NK-92 (cell line): Measurements from ENCODE around the gene WDR88.

ENCODE experiments used
- DNase-seq: peaks from one replicate; lab custom pipeline; 2025; ENCODE audit not compliant: unreplicated experiment; lab: John Stamatoyannopoulos, UW

Gene WDR88, protein sequence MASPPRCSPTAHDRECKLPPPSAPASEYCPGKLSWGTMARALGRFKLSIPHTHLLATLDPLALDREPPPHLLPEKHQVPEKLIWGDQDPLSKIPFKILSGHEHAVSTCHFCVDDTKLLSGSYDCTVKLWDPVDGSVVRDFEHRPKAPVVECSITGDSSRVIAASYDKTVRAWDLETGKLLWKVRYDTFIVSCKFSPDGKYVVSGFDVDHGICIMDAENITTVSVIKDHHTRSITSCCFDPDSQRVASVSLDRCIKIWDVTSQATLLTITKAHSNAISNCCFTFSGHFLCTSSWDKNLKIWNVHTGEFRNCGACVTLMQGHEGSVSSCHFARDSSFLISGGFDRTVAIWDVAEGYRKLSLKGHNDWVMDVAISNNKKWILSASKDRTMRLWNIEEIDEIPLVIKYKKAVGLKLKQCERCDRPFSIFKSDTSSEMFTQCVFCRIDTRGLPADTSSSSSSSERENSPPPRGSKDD

DNA sequence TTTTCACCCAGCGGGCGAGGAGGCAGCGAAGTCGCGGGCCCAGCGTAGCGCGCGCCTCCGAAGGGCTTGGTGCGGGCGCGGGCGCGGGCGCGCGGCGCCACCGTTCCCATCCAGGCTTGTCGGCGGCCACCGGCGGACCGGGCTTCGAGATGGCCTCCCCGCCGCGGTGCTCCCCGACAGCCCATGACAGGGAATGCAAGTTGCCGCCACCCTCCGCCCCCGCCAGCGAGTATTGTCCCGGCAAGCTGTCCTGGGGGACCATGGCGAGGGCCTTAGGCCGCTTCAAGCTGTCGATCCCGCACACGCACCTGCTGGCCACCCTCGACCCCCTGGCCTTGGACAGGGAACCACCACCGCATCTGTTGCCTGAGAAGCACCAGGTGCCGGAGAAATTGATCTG, at the start of gene WDR88:
Gene WDR88 (plus strand): TSS at position 94 of the 400 bp plus-strand sequence. CDS start 56 bp downstream, at position 150.
- no peak for DNase-seq

- DNase-seq = no peak
These were observed 46.3 kb upstream of the WDR88 start for GRCh38 chr19:33085570-33086128.

- no peak for DNase-seq
These were observed 45.0 kb upstream of the WDR88 start for GRCh38 chr19:33086955-33087354.

DNA sequence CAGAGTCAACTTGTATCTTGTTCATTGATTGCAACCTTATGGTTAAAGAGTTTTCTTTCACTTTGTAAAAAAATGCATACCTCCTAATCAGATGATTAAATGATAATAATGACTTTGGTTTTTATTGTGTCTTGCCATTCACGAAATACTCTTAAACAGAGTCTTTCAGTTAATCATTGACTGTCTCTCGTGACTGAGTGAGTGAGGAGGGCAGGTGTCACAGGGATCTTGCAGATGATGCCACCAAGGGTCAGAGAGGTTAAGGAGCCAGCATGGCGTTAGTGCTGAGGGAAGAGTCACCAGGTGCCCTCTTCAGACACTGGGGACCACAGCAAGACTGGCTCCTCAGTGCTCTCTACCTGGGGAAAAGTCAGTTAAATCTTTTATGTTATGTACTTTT, 42.9 kb upstream of the WDR88 start:
- DNase-seq = no peak

GRCh38 chr19:33090179-33090578, 41.7 kb upstream of the WDR88 start:
- DNase-seq = no peak

DNA sequence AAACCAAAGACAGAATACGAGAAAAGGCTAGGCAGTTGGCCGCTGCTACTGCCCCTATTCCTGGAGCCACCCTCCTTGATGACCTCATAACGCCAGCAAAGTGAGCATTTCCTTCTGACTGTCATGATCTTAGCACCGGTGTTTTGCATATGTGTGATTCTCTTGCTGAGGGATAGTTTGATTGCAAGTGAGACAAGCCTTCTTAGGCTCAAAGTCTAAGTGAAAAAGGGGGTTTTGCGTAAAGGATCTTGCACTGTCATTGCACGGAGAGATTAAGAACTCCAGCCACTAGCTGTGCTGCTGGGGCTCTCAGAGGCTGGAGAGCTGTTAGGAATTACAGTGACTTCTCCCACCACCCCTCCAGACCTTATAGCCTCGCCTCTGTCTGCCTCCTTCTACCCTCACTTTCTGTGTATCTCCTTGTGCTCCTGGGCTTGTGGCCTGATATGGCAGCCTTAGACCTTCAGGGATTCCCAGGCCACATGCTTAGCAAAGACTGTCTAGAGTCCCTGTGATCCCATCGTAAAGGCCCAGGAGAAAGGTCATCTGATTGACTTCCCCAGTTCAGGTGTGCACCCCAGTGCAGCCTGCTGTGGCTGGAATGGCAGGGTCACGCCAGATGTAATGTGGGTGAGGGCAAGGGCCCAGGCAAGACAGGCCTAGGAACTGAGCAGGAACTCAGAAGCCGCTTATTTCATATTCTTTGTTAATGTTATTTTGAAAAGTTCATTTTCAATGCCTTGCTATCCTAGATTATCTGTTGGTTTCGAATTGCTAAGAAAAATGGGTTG, 38.3 kb upstream of the WDR88 start:
- DNase-seq = no peak

- DNase-seq = no peak
These were observed 37.4 kb upstream of the WDR88 start for GRCh38 chr19:33094436-33095067.

- no peak for DNase-seq
These were observed 35.9 kb upstream of the WDR88 start for GRCh38 chr19:33096005-33096404.

DNA sequence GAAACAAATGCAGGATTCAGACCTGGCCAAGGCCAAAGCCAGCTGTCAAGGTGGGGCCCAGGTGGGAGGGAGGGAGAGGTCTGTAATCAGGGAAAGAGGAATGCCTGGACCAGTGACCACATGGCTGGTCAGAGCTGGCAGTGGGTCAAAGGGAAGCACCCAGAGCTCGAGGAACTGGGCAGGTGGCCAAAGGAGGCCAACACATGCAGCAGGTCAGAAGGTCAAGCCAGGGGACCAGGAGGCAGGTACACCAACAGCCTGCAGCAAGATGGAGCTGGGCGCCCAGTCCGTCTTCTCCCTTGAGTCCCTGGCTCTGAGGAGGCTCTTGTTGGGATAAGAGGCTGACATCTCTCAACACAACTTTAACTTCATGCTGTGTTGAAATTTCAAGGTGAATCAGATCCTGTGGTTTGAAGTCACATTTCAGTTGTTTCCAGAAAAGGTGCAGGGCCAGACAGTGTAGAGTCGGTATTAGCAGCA, 33.8 kb upstream of the WDR88 start:
- no peak for DNase-seq

DNA sequence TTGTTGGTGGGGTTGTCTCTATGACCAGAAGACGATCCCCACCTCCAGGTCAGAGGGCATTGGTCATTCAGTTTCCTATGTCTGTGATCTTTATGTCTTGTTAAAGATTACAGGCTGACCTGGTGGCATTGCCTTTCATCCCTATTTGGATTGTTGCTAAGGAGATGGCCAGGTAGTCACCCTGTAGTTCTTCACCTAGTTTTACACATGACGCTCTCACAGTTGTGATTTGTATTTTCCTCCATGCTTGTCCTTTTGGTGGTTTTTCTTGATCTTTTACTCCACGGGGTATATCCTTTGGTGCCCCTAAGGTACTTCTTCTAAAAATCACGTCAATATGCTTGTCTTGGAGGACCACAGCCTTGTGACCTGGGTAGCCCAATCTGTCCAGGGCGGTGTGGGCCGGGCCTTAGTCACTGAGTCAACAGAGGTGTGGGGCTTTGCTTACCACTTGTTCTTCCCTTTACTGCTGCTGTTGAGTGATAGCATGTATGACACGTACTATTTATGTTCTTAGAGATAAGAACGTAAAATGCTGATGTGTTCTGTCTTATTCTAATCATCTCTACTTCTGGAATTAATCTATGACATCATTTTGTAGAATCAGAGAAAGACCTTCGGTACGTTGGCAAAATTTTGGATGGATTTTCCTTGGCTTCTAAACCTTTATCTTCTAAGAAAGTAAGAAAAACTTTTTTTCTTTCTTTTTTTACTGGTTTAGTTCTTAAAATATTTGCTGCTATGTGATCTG, 30.8 kb upstream of the WDR88 start:
- no peak for DNase-seq

DNA sequence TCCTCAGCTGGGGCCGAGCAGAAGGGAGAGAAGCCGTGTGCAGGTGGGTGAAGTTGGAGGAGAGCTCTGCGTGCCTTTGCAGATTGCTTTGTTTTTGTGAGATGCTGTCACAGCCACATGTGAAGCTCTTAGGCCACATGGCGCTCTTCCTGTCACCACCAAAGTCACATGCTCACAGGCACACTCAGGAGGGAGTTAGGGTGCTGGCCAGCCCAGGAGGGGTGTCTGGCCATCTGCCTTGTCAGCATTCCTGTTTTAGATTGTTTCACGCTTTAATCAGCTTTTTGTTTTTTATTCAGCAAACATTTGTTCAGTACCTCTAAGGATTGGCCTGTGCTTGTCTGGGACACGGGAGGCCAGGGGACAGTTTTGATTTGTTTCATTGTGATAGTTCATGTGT, 29.0 kb upstream of the WDR88 start:
- no peak for DNase-seq

DNA sequence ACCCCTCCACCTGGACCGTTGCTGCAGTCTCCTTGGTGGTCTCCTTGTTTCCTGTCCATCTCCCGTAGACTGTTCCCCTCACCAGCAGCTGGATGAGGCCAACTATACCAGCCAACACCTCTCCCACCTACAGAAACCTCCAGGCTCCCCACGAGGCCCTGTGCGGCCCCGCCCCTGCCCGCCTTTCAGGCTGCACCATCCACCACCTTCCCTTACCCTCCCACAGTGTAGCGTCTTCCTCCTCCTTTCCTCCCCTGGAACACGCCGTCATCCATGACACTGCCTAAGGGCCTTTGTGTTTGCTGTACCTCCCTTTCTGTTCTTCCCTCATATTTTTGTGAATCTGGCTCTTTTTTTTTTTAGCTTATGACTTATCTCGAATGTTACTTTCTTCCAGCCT, 23.8 kb upstream of the WDR88 start:
- DNase-seq = no peak

DNA sequence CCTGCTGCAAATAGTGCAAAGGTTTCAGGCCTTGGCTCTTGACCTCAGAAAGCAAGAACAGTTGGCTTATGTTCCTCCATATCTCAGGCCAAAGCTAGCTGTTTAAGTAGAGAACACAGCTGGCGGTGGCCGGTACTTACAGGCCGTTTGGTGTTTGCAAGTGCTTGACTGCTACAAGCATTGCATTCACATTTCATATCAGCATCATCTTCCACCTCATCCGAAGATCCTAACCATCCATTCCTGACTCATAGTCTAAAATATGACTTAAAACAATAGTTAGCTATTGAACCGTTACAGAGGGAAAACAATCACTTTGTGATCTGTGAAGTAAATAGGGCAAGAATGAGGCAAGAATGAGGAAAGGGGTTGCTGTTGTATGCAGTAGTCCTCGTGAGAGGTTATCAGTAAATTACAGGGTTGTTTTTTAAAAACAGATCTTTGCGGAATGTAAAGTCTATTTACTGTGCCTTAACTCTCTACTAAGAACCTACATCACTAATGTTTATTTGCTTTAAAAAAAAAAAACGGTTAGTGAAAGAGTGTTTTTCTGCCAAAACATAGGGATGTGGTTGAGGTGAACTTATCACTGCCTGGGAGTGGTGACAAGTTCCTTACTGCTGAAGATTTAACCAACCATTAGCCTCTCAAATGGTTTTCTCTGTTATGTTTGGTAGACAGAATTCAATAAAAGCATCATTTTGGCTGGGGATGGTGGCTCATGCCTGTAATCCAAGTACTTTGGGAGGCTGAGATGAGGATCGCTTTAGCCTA, 21.6 kb upstream of the WDR88 start:
- no peak for DNase-seq

- DNase-seq = no peak
These were observed 20.3 kb upstream of the WDR88 start for GRCh38 chr19:33111587-33111986.

DNA sequence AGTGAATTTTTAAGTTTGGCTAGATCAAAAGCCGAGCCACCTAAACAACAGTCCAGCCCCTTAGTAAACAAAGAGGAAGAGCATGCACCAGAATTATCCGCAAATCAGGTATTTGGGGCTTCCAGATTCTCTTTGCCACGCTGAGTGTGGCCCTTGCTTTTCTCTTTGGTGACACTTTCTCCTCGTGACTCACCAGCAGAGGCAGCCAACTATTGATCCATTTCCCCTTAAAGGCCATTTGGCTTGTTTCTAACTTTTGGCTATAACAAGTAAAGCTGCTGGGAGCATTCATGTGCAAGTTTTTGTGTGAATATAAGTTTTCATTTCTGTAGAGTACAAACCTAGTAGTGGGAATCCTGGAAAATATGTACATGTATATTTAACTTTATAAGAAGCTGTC, 17.6 kb upstream of the WDR88 start:
- no peak for DNase-seq

DNA sequence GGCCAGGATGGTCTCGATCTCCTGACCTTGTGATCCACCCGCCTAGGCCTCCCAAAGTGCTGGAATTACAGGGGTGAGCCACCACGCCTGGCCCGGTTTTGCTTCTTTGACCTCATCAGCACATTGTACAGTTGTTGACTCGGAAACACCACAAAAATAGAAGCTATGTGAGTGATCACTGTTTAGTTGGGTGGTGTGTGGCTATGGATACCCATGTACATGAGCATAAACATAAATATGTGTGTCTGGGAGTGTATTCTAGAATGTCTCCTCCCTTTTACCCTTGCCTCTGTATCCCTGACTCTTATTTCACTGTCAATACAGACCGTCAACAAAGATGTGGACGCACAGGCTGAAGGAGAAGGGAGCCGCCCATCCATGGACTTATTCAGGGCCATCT, 14.4 kb upstream of the WDR88 start:
- no peak for DNase-seq

- DNase-seq = no peak
These were observed 13.3 kb upstream of the WDR88 start for GRCh38 chr19:33118643-33119042.

DNA sequence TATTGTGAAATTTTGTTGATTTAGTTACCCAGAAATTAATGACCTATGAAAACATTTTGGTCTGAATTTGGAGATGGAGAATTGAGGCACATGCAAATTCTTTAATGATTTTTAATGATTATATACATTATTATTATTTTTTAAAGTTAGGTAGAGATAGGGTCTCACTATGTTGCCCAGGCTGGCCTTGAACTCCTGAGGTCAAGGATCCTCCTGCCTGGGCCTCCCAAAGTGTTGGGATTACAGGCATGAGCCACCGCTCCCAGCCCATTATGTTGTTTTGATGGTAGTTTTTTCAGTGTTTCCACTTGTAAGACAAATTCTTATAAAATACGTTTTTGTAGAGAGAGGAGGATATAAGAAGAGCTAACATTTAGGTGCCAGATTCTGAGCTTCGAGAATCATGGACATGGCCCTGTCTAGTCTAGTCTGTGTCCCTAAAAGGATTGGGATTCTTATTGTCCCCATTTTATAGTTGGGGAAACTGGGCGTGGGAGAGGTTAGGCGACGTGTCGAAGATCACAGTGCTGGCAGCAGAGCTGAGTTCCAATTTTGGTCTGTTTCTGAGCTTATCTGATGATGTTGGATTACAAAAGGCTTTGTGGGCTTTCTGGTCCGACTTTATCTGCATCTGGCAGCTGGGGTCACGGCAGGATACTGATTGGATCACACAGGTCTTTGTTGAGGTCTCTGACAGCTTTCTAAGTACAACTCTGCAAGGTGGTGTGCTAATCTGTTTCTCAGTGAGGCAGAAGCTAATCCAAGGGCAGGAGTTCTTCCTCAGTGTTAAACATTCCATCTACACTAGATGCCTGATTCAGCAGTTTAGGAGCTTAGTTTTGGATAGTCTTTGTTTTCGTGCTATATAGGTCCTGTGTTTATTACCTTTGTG, 7.5 kb upstream of the WDR88 start:
- no peak for DNase-seq

GRCh38 chr19:33125929-33126388, 6.0 kb upstream of the WDR88 start:
- DNase-seq = no peak
